Adrenal gland (tissue), 5 donors: ENCODE results near the gene CXCR5.

Source experiments
- CTCF ChIP-seq, 6 experiments: fragments of 450-650 bp in 4 of 6; fragments of 200-600 bp in 2 of 6; sonication (generic) in 1 of 6; IDR thresholded peaks; 1 replicate in 5 of 6; 2 replicates in 1 of 6; pipeline versions ENCODE4 v1.5.1 to v1.8.0; 2016 to 2021; ENCODE audit warnings: antibody characterized with exemption in 6 of 6, mild to moderate bottlenecking in 2 of 6, moderate library complexity in 1 of 6
- POLR2A ChIP-seq, 2 donors: fragments of 450-650 bp; IDR thresholded peaks; one replicate each; pipeline ENCODE4 v1.6.1; 2017; ENCODE audit warnings: antibody characterized with exemption in 2 of 2, mild to moderate bottlenecking in 2 of 2, moderate library complexity in 1 of 2
- donor health status: DM: no; HTN: no; CAD: no.

GRCh38 chr11:118911113-118911879 is 27.6 kb downstream of the CXCR5 start:
- no peak for TF ChIP-seq CTCF (IDR thresholded peaks at IDR 0.05)
- TF ChIP-seq POLR2A (IDR thresholded peaks at IDR 0.05) = no peak
